SH-SY5Y (cell line): ENCODE data around the gene TMEM81.

Source experiments
- GATA2 ChIP-seq: IDR thresholded peaks from 2 replicates; pipeline ENCODE4 v1.6.1; 2011; ENCODE audit warnings: mild to moderate bottlenecking, low read depth, low read length
- GATA3 ChIP-seq: IDR thresholded peaks from 2 replicates; pipeline ENCODE4 v1.6.1; 2011; ENCODE audit warnings: low read depth, mild to moderate bottlenecking, low read length, moderate library complexity

- no peak for TF ChIP-seq GATA2
- no peak for TF ChIP-seq GATA3
These were observed 27.2 kb downstream of the TMEM81 start for GRCh38 chr1:205056956-205057568.
